HG03095 (cell line): ENCODE results near the gene SDC1.

Experiments used
- ATAC-seq: cut with Tn5 transposase; IDR thresholded peaks from one replicate; pipeline ENCODE4 v1.9.1; 2021; ENCODE audit warnings: moderate library complexity; ENCODE audit not compliant: unreplicated experiment

SDC1 gene

DNA sequence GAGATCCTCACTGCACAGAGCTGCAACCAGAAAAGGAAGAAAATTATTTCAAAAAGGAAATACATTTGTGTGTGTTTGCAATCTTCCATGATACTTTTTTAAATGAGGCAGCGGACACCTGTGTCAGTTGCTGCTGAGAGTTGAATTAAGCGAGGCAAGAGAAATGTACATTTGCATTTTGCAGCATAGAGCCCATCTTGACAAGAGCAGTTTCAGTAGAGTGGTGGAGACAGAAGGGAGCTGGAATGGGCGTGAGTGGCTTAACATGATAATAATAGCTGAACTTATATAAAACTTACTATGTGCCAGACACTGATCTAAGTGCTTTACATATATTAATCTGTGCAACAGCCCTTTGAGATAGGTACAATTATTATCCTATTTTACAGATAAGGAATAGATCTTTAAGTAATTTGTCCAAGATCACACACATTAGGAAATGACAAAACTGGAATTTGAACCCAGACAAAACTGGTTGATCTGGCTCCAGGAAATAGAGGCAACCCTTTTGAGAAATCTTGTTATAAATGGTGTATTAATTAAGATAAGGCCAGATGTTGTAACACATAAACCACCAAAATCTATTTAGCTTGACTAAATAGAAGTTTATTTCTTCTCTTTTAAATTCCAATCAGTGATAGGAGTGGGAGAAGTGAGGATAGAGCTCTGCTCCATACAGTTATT, 68.7 kb downstream of the SDC1 start:
- no peak for ATAC-seq

DNA sequence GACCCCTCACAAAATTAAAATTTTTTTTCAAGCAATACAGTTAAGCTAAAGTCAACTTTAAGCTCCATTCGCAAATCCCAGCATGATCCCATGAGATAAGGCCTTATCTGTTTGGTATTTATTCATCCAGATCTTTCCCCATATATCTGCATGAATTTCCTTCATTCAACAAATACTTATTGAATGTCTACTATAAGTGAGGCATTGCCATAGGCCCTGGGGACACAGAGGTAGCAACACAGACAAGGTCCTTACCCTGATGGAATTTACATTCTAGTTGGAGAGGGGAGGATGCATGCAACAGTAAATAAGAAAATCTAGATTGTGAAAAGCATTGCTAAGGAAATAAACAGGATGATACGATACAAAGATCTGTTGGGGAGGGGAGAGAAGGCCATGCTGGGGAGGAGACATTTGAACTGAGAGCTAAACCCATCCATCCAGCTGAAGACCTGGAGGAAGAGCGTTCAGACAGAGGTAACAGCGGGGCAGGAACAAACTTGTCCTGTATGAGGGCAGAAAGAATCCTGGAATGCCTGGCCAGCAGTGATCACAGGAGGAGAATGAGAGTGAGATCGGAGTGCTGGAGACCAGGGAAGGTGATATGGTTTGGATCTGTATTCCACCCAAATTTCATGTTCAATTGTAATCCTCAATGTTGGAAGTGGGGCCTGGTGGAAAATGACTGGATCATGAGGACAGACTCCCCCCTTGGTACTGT, 71.6 kb downstream of the SDC1 start:
- no peak for ATAC-seq

- no peak for ATAC-seq
These were observed 73.9 kb downstream of the SDC1 start for GRCh38 chr2:20150806-20151571.
